Mesodermal cell (in vitro differentiated cells): ENCODE results near the gene TTLL13.

ENCODE experiments used
- H3K27ac ChIP-seq: 2 replicates; pipeline ENCODE4 v1.7.0; 2013; ENCODE audit warnings: mild to moderate bottlenecking, low read depth, low read length, moderate library complexity; ENCODE audit not compliant: severe bottlenecking
- H3K36me3 ChIP-seq: 2 replicates; pipeline ENCODE4 v1.7.1; 2013; ENCODE audit warnings: mild to moderate bottlenecking, low read length, moderate library complexity; ENCODE audit not compliant: control insufficient read depth, insufficient read depth
- H3K4me1 ChIP-seq: one replicate; pipeline ENCODE4 v1.7.1; 2013; ENCODE audit warnings: mild to moderate bottlenecking, low read length; ENCODE audit not compliant: insufficient read depth, control insufficient read depth, poor library complexity, severe bottlenecking
- H3K4me3 ChIP-seq: 2 replicates; pipeline ENCODE4 v1.7.0; 2013; ENCODE audit warnings: low read length, control low read depth, mild to moderate bottlenecking; ENCODE audit not compliant: insufficient read depth, poor library complexity, severe bottlenecking; ENCODE audit errors: extremely low read depth
- H3K9me3 ChIP-seq: 2 replicates; pipeline ENCODE4 v1.7.1; 2013; ENCODE audit warnings: mild to moderate bottlenecking, low read length, moderate library complexity; ENCODE audit not compliant: control insufficient read depth
- WGBS, 2 experiments: methylation state at CpG; one replicate each; pipeline ENCODE4 v1.1.5; 2013; ENCODE audit warnings: missing lambda C conversion rate in 2 of 2; ENCODE audit not compliant: insufficient coverage in 2 of 2; 5-methylcytosine and 5-hydroxymethylcytosine counted together

Gene TTLL13

GRCh38 chr15:90217671-90218394 is 31.5 kb upstream of the TTLL13 start:
- H3K36me3 ChIP-seq: peaks cover 9% of the 10 kb centered on the region
- 95 to 96% methylated on average over 8 of the region's 9 CpGs for WGBS, 2 experiments
- peaks cover 6% of the 10 kb centered on the region for H3K4me1 ChIP-seq
- H3K9me3 ChIP-seq: no peaks in the 10 kb centered on the region
- H3K4me3 ChIP-seq: no peak overlapping the region
- H3K27ac ChIP-seq: no peak overlapping the region

- no peak overlapping the region for H3K4me3 ChIP-seq
- 58% methylated on average over 15 to 17 of the region's 17 CpGs for WGBS, 2 experiments
- peaks cover 21% of the 10 kb centered on the region for H3K36me3 ChIP-seq
- H3K27ac ChIP-seq: no peak overlapping the region
- H3K4me1 ChIP-seq: no peaks in the 10 kb centered on the region
- no peaks in the 10 kb centered on the region for H3K9me3 ChIP-seq
Observed at GRCh38 chr15:90219421-90220141, 29.8 kb upstream of the TTLL13 start.

DNA sequence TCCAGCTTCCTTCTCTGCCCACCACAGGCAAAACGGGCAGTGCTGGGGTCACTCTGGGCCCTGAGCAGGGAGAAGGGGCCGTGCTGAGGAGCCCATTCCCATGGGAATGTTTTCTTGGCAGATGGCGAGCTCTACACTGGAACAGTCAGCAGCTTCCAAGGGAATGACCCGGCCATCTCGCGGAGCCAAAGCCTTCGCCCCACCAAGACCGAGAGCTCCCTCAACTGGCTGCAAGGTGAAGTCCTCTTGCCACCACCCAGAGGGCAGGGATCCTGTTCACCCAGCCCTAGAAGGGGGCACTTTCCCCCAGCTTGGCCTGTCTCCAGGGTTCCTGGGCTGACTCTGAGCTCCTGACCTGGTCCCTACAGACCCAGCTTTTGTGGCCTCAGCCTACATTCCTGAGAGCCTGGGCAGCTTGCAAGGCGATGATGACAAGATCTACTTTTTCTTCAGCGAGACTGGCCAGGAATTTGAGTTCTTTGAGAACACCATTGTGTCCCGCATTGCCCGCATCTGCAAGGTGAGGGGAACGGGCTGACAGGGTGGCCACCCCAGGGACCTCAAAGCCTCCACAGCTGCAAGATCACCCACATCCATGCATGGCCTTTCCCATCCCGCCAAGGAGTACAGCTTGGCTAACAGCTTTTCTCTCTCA is 28.0 kb upstream of the TTLL13 start:
- no peak overlapping the region for H3K4me3 ChIP-seq
- 68 to 72% methylated on average over 11 to 14 of the region's 14 CpGs for WGBS, 2 experiments
- peaks cover 35% of the 10 kb centered on the region for H3K36me3 ChIP-seq
- no peaks in the 10 kb centered on the region for H3K4me1 ChIP-seq
- H3K27ac ChIP-seq: no peak overlapping the region
- no peaks in the 10 kb centered on the region for H3K9me3 ChIP-seq

GRCh38 chr15:90222547-90222946 is 26.8 kb upstream of the TTLL13 start:
- Histone ChIP-seq H3K36me3 (peaks cover 43% of the 10 kb centered on the region), H3K4me3 (no peak overlapping the region), H3K4me1 (no peaks in the 10 kb centered on the region), H3K9me3 (no peaks in the 10 kb centered on the region), H3K27ac (no peak overlapping the region)
- WGBS, 2 experiments: no CpG with 5 or more reads among the region's 2 CpGs

DNA sequence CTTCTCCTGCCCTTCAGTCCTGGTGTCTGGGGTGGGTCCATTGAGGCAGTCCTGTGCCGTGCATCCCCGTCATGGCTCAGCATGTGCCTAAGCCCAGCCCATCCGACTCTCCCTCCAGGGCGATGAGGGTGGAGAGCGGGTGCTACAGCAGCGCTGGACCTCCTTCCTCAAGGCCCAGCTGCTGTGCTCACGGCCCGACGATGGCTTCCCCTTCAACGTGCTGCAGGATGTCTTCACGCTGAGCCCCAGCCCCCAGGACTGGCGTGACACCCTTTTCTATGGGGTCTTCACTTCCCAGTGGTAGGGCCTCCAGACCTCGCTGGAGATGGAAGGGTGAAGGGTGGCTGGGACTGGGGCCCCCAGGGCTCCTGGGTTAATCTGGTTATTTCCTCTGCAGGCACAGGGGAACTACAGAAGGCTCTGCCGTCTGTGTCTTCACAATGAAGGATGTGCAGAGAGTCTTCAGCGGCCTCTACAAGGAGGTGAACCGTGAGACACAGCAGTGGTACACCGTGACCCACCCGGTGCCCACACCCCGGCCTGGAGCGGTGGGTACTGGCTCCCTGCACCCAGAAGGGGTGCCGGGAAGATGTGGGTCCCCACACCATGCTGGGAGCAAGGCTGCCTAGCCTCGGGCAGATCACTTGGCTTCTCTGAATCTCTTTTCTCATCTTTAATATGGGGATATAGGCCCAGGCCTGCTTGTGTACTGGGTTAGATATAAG is 25.8 kb upstream of the TTLL13 start:
- 95 to 97% methylated on average over 17 to 21 of the region's 22 CpGs for WGBS, 2 experiments
- Histone ChIP-seq H3K36me3 (peaks cover 51% of the 10 kb centered on the region), H3K27ac (no peak overlapping the region), H3K4me1 (no peaks in the 10 kb centered on the region), H3K9me3 (no peaks in the 10 kb centered on the region), H3K4me3 (no peak overlapping the region)

DNA sequence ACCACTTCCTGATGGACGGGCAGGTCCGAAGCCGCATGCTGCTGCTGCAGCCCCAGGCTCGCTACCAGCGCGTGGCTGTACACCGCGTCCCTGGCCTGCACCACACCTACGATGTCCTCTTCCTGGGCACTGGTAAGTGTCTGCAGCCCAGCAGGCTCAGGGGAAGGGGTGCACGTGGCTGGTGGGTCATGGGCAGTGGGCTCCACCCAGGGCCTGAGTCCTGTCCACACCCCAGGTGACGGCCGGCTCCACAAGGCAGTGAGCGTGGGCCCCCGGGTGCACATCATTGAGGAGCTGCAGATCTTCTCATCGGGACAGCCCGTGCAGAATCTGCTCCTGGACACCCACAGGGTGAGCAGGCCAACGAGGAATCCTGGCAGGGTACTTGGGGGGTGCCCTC is 24.3 kb upstream of the TTLL13 start:
- H3K4me3 ChIP-seq: no peak overlapping the region
- H3K27ac ChIP-seq: no peak overlapping the region
- peaks cover 65% of the 10 kb centered on the region for H3K36me3 ChIP-seq
- no peaks in the 10 kb centered on the region for H3K4me1 ChIP-seq
- H3K9me3 ChIP-seq: no peaks in the 10 kb centered on the region
- WGBS, 2 experiments: 95 to 97% methylated on average over 7 to 16 of the region's 17 CpGs

DNA sequence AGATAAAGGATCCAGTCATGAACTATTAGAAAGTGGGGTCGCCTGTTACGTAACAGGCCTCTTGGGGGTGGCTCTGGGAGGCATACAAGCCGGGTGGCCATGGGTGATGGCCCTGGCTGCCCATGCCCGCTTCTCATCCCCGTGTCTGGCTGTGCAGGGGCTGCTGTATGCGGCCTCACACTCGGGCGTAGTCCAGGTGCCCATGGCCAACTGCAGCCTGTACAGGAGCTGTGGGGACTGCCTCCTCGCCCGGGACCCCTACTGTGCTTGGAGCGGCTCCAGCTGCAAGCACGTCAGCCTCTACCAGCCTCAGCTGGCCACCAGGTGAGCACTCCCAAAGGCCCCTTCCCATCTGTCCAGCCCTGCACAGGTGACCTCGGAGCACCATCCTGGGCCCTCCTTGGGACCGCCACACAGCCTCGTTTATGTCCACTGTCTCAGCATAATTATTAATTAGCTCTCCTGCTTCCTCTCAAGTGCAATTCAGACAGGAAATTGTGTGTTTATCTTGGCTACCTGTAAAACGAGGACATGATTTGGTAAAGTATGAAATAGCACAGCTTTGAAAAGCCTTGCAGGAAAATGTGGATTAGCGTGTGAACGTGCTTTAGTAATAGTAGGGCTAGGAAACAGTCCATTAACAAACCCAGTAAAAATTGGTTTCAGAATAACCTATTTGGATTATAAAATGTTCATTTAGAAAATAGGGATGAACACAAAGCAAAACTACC is 23.7 kb upstream of the TTLL13 start:
- Histone ChIP-seq H3K4me1 (no peaks in the 10 kb centered on the region), H3K36me3 (peaks cover 71% of the 10 kb centered on the region), H3K4me3 (no peak overlapping the region), H3K27ac (no peak overlapping the region), H3K9me3 (no peaks in the 10 kb centered on the region)
- 96 to 98% methylated on average over 14 to 15 of the region's 18 CpGs for WGBS, 2 experiments

- H3K36me3 ChIP-seq: peaks cover 82% of the 10 kb centered on the region
- 86 to 94% methylated on average over 5 to 7 of the region's 7 CpGs for WGBS, 2 experiments
- H3K27ac ChIP-seq: no peak overlapping the region
- H3K4me3 ChIP-seq: no peak overlapping the region
- H3K9me3 ChIP-seq: no peaks in the 10 kb centered on the region
- peaks cover 4% of the 10 kb centered on the region for H3K4me1 ChIP-seq
Observed at GRCh38 chr15:90227336-90227735, 22.0 kb upstream of the TTLL13 start.

- no peaks in the 10 kb centered on the region for H3K9me3 ChIP-seq
- no peak overlapping the region for H3K27ac ChIP-seq
- WGBS, 2 experiments: 95 to 96% methylated on average over 33 to 37 of the region's 38 CpGs
- peaks cover 82% of the 10 kb centered on the region for H3K36me3 ChIP-seq
- no peak overlapping the region for H3K4me3 ChIP-seq
- peaks cover 4% of the 10 kb centered on the region for H3K4me1 ChIP-seq
Observed at GRCh38 chr15:90227816-90228772, 21.3 kb upstream of the TTLL13 start.
